GM19239 (cell line): ENCODE results near the gene OXNAD1.
A peak's percentile ranks its signal among the peaks of the same experiment; 100 is the strongest.
"Not testable (repeated sequence)": the region's sequence is repeated elsewhere in the genome, so short reads cannot be mapped to it uniquely, and the experiment has no call there.

Source experiments
- DNase-seq: peaks from one replicate; pipeline ENCODE4 v3.0.0; 2011; ENCODE audit warnings: low spot score; ENCODE audit not compliant: insufficient read length
- FAIRE-seq: peaks from 2 replicates; lab custom pipeline; 2011; peaks lifted over from hg19 to GRCh38; lab: Jason Lieb, UNC

Gene OXNAD1

DNA sequence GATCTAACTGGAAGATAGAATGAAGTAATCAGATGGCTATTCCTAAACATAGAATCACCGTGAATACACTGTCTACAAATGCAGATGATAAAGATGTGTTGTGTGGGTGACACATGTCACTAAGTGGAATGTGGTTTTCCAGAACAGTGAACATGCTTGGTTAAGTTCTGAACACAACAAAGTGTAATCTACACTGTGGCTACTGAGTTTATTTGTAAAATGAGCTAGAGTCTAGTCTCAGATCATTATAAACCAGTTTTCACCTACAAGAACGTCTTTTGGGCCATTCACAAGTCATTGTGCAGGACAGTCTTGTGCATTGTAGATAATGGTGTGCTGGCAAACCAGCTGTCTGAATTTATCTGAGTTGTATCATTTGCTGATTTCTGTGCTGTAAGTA lies 35.3 kb downstream of the OXNAD1 start:
- FAIRE-seq (no peak), DNase-seq (no peak)

DNA sequence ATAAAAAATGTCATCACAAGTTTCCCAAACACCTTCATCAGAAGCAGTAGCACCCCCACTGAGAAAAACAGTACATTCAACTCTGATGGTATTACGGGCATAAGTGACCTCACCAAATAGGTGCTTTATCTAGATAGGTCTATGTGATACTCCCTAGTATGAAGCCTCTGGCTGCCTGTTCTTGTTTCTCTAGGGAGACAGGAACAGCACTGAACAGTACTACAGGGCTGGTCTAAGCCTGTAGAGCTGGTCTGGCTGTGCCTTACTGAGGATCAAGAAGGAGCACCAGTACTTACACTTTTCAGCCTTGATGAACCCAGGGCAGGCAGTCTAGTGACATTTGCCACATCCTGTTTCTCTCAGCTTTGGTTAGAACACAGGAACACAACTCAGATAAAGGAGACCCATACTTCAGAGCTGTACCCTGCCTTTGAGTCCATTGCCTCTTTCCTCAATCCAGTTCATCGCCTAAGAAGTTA lies 35.9 kb downstream of the OXNAD1 start:
- DNase-seq: no peak
- peak; percentile 94 for FAIRE-seq

DNA sequence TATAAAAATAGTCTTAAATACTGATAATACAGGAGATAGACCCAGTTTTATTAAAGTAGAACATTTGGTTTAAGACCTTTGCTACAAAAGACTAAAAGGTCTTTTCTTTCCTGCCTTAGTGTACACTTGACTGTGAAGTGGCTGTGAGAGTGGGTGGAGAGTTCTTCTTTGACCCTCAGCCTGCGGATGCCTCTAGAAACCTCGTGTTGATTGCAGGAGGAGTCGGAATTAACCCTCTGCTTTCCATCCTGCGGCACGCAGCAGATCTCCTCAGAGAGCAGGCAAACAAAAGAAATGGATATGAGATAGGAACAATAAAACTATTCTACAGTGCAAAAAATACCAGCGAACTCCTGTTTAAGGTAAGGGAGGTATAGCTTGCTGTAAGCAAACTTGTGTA lies 36.5 kb downstream of the OXNAD1 start:
- DNase-seq (no peak), FAIRE-seq (no peak)

DNA sequence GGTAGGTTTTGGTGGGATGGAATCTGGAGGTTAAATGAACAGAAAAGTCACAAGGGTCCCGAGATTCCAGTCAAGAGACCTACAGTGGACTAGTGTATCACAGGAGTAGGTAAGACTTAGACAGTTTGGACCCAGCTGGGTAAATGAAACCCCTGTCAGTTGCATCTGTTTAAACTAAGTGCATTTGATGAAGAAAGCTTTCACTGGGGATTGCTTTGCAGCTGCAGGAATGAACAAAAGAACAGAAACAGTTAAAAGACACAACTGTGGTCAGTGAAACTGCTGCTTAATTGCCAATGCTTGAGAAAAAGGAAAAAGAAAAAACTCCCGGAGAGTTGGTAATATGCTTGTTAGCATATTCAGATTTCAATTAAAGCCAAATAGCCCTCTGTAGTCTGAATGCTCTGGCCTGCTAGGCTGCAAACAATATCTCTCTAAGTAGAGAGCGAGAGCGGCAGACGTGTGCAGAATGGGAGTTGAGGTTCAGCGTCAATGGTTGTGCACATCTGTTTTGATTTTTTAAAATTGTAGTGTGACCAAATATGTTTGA lies 37.1 kb downstream of the OXNAD1 start:
- no peak for DNase-seq
- no peak for FAIRE-seq

DNA sequence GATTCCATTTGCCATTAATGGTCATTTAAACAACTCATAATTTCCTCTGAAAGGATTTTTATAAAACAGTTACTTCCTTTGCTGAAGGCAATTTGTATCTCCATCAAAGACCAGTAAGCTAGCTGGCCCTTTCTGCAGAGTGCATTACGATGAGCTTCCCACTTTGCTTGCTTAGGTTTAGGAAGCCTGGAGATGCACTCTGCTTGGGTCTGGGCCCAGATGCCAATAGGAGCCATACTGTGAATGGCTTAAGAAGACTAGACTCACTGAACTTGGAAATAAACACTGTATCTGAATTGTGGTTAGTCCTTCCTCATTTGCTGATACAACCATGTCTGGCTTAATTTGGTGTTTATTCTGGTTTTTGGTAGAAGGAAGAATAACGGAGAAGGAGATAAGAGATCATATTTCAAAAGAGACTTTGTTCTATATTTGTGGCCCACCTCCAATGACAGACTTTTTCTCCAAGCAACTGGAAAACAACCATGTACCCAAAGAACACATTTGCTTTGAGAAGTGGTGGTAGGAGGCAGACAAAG lies 38.1 kb downstream of the OXNAD1 start:
- FAIRE-seq (no peak), DNase-seq (no peak)

DNA sequence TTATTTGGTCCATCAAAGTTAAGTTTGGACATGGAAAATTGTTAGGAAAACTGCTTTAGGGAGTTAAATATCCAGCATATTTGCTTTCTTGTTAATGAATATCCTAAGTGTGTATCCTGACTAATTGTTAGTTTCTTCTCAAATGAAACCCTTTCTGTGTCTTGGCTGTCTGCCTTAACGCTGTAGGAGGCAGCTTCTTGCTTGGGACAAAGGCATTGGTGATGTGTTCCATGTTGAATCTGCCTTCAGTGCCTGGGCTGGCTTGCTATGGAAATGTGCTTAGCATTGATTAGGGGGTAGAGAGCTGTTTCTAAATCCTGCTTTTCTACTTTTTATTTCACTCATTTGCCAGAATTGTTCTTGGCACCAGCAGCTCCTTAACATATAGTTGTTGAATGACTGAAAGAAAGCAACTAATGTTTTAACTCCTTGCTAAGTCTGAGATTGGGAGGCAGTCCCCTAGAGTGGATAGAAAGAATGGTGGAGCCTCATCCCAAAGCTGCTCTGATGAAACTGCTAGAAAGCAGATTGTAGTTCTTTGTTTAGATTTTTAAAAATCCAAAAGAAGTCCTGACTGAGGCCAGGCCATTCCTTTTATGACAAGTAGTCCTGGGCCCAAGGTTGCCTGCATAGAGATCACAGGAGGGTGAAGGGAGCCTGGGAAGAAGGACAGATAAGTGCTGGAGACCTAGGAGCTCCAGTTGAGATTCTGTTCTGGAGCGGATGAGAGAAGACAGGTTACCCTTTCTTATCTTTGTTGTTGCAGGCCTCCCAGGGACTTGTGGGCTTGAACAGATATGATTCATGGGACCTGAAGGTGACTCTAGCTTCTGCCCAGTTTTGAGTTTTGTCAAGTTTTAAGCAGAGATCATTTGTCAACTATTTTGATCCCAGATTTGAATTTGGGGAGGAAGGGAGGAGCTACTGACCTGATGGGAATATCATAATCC lies 39.3 kb downstream of the OXNAD1 start:
- FAIRE-seq (no peak), DNase-seq (no peak)

DNA sequence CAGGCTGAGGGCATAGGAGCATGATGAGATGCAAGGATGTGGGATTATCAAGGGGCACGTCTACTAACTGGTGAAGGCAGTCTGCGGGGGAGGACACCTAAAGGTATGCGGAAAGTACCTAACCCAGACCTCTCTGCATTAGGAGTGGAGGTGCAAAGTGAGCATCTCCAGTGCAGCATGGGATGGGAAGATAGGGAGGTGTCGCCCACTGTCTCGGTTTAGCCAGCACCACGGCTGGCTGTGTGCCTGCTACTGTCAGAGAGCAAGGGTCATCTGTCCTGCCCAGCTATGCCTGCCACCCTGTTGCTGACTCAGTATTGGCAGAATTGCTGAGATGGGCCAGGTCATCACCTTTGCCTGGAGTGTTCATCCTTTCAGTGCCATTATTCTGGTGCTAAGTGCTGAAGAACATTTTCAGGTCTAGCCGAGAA lies 40.1 kb downstream of the OXNAD1 start:
- FAIRE-seq: no peak
- DNase-seq: no peak

DNA sequence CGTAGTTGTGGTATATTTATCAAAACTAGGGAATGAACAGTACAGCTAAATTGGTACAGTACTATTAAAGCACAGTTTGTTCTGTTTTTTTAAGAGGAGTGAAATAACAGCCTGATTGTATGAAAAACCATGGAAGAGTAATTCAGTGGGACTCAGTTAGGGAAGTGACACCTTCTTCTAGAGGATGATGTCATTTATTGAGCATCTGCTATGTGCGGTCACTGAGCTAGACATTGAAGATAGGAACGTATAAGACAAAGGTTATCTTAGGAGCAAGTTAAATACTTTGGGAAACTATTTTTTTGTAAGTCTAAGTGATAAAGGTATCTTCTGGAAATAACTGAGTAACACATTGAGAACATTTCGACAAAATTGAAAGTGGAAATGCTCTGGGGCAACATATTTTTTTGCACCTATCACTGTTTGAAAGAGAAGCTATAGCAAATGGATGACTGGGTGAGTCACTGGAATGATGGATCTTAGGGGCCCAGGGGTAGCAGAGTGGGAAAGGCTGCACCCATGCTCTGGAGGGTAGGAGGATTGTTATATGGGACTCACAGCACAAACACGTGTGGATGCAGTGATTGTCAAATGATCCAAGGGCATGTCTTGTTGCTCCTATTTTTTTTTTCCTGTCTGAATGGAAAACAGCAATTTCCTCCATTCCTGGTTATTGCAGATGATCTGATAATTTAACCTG lies 43.0 kb downstream of the OXNAD1 start:
- FAIRE-seq: no peak
- no peak for DNase-seq

DNA sequence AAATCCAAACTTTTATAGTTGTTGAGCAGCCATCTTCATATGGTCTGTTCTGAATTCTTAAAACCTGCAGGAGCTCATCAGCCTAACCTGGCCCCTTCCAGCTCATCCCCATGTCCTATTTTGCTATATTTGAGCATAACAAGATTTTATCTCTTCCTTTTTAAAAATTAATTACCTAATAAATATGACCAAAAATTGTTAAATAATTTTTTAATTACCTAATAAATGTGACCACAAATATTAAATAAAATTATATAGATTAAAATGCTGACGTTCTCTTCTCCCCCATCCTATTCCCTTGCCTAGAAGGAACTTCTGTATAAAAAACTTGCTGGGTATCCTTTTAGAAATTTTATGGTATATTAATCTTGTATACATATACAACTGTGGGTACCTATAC lies 43.7 kb downstream of the OXNAD1 start:
- DNase-seq: no peak
- FAIRE-seq: no peak

DNA sequence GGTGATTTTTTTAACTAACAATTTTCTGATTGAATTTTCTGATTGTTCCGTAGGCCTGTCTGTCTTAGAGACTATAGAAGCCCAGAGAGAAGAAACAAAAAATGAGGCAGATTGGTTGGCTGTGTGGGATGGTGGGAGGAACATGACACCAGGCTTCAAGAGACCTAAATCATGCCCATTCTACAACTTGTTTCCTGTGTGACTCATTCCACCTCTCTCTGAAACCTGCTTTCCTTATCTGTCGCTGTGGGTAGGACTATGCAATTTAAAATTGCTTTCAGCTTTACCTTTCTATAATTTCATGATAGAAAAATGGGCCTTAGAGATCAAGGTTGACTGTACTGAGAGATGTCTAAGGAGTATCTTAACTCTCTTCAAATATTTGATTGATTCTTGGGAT lies 44.5 kb downstream of the OXNAD1 start:
- peak; percentile 87 for FAIRE-seq
- no peak for DNase-seq

DNA sequence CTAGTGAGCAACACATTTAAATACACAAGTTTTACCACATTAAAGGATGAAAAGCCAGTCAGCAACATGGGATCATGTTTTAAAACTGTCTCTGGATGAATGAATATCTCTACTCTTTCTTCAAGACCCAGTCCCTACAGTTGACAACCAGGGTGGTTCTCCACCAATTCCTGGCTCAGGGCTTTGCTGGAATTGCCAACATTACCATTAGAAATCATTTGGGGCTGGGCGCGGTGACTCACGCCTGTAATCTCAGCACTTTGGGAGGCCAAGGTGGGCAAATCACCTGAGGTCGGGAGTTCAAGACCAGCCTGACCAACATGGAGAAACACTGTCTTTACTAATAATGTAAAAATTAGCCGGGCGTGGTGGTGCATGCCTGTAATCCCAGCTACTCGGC lies 45.5 kb downstream of the OXNAD1 start:
- not testable (repeated sequence) for DNase-seq, FAIRE-seq

DNA sequence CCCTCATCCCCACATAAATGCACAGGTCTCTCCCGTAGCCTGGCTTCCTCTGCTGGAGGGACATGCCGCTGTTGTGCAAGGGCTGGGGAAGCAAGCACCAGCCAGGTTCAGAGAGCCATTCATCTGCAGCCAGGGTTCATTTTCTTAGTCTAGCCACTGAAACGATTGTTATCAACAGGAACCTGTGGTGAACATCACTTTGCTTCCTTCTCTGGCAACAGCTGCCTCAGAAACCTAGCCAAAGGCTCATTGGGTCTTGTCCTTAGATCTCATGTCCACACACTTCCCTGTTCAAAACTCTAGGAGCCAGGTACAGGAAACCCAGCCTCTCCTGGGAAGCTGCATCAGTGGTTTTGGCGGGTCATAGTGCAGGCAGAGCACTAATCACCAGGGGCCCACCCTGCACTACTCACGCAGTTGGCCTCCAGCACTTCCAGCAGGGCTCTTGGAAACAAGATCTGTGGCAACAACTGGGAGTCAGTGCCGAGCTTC lies 47.0 kb downstream of the OXNAD1 start:
- FAIRE-seq (peak; percentile 87), DNase-seq (no peak)

DNA sequence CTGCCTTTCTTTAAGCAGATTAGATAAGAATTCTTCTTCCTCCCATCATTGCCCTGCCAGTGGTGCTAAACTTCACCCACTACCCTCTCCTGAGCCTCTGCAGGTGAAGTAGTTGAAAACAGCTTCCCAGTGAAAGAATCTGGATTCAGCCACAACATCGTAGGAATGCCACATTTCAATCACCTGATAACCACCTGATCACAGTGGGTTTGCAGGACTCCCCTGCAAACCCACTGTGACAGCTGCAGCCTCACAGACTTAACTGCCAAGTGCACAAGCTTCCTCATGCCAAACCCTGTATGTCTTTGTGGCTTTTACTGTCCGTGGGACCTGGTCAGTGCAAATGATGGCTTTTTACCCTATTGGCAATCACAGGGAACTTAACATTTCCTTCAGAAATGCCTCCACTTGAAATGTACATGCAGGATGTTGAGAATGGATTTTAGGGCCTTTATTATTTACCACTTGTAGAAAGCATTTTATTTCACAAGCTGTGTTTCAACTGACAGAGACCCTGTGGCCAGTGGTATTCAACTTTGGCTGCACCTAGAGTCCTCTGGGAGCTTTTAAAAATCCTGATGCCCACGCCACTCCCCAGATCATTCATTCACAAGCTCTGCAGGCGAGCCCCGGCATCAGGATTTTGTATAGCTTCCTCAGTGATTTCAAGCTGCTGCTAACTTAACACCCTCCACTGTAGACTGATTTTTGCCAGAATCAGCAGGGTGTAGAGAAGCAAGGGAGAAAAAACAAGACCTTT lies 49.1 kb downstream of the OXNAD1 start:
- FAIRE-seq: no peak
- DNase-seq: no peak

DNA sequence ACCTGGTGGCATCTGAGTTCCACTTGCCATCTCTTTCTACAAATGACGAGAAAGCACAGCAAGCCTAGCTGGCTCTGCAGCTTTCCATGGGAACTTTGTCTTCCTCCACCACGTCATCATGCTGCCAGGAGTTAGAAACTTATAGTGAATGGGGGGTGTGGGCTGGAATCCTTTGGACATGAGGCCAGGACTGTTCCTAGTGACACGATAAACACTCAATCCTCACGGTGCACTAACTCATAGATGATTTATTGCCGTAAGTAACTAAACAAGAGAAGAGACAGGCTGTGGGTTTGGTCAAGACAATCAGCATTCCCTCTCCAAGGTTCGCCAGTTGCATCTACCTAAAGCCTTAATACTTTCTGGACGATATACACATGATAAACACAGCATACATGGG lies 50.6 kb downstream of the OXNAD1 start:
- FAIRE-seq (no peak), DNase-seq (no peak)

DNA sequence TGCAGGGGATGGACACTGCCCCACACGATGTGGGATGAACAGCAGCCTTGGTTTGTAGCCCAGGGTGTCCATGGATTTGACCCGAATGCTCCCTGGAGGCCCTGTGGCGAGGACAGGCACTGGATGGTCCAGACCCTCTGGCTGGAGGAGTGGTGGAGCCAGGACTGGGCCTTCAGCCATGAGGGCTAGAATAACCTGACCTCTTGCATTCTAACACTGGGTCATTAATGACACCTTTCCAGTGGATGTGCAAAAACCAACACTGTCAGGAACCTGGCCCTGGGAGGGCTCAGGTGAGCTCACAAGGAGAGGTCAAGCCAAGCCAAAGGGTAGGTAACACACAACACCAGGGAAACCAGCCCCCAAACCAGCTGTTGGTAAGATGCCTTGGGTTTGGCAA lies 51.4 kb downstream of the OXNAD1 start:
- FAIRE-seq (no peak), DNase-seq (no peak)

DNA sequence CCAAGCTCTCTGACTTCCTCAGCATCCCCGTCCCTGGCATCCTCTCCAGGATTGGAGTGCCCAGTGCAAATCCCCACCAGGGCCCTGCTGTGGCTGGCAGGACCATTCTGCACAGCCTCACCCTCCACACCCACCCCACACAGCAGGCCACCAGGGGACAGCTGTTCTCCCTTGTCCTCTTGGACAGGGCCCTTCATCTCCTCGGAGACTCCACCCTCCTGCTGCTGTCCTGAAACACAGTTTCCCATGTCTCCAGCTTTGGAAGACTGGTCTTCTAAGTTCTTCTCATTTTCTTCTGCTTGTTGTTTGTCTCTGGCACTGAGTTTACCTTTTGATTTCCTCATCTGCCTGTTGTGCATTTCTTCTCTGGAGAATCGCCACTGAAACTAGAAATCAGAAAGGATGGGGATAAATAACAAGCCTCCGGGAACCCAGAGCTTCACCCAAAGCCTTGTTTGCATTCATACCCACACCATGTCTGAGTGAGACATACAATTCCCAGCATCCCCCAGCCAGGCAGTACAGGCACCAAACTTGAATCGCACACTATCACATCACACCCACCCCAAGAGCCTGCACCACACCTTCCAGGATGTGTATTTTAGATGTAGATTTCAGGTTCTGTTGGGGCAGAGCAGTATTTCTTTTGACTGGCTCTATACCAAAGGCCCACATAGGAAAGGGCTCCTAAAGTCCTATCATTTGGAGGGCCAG lies 52.0 kb downstream of the OXNAD1 start:
- FAIRE-seq (no peak), DNase-seq (no peak)

DNA sequence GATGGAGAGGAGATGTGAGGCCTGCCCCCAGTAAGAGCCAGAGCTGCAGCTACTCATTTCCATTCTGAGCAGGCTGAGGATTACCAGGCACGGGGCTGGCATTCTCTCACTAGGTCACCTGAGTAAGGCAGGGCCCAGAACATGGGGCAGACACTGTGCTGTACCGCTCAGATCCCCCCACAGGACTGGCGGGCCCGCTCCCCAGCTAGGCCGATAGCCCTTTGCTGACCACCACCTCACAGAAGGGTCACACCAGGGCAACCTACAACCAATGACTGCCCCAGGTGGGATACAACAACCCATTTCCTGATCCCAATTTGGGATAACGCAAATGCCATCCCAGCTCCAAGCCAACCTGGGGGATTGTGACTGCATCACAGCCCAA lies 52.5 kb downstream of the OXNAD1 start:
- no peak for FAIRE-seq

DNA sequence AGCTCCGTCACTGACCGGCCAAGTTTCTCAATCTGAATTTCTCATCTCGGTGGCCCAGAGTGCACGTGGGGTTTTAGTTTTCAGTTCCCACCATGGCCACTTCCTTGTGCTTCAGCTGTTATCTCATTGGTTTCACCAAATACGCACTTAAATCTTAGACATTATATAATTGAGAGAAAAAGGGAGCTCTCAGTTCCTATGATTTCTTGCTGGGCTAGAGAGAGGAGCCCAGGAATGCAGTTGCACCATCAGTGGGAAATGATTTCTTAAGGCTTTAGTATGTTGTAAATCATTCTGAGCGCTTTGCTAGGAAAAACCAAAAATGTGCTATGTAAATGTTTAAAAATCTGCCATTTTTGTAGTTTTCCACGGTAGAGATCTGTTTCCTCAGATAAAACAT lies 53.2 kb downstream of the OXNAD1 start:
- FAIRE-seq (no peak), DNase-seq (no peak)

More for the DNA sequence above, 52.5 kb downstream of the OXNAD1 start:
- no peak for DNase-seq

DNA sequence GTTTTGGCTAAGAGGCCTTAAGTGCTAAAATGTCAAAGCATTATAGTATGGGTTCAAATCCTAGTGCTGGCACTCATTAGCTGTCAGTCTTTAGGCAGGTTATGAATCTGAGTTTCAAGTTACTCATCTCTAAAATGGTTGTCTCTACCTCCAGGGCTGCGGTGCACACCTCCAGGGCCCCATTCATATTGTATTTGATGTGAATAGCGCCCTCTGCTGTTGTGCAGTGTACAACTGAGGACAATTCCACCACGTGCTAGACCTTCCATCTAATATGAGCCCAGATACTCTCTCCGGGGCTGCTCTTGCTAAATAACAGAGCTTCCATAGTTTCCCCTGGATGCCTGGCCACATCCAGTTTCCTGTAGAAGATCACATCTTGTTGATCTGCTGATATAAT lies 54.3 kb downstream of the OXNAD1 start:
- DNase-seq (no peak), FAIRE-seq (no peak)
